Type B pancreatic cell (in vitro differentiated cells): Measurements from ENCODE around the gene CFAP74. TPM values are rescaled to one million over a fixed set of nuclear protein-coding genes. Genes with fewer than 3 reads are reported as not detected.
A peak's percentile ranks its signal among the peaks of the same experiment; 100 is the strongest.

ENCODE experiments used
- DNase-seq: peaks from one replicate; pipeline ENCODE4 v3.0.0; 2021; ENCODE audit warnings: mixed read lengths; ENCODE audit not compliant: unreplicated experiment; ENCODE audit errors: extremely low spot score
- H3K27ac Mint-ChIP-seq: 2 replicates; pipeline ENCODE4 v1.8.0; 2021; ENCODE audit warnings: mild to moderate bottlenecking, mixed read lengths
- H3K27me3 Mint-ChIP-seq: 2 replicates; pipeline ENCODE4 v1.8.0; 2021; ENCODE audit warnings: mixed read lengths
- H3K36me3 Mint-ChIP-seq: 2 replicates; pipeline ENCODE4 v1.8.0; 2021; ENCODE audit warnings: mixed read lengths
- H3K4me1 Mint-ChIP-seq: one replicate; pipeline ENCODE4 v1.8.0; 2021; ENCODE audit warnings: mixed read lengths; ENCODE audit not compliant: unreplicated experiment
- H3K4me3 Mint-ChIP-seq: 2 replicates; pipeline ENCODE4 v1.8.0; 2021; ENCODE audit warnings: mild to moderate bottlenecking, mixed read lengths
- H3K9me3 Mint-ChIP-seq: 2 replicates; pipeline ENCODE4 v1.8.0; 2021; ENCODE audit warnings: mixed read lengths
- CTCF ChIP-seq: fragments of 200-600 bp; sonication (generic); conservative IDR thresholded peaks from 2 replicates; pipeline ENCODE4 v1.5.0; 2021; ENCODE audit warnings: antibody characterized with exemption, mild to moderate bottlenecking
- total RNA-seq: library from RNA; stranded (reverse); gene quantifications from 2 replicates; pipeline ENCODE4 v1.2.1, GENCODE V29; 2021; ENCODE audit warnings: low replicate concordance

Gene CFAP74
- total RNA-seq, 1 donor from 2014 or later = 1.5 TPM

DNA sequence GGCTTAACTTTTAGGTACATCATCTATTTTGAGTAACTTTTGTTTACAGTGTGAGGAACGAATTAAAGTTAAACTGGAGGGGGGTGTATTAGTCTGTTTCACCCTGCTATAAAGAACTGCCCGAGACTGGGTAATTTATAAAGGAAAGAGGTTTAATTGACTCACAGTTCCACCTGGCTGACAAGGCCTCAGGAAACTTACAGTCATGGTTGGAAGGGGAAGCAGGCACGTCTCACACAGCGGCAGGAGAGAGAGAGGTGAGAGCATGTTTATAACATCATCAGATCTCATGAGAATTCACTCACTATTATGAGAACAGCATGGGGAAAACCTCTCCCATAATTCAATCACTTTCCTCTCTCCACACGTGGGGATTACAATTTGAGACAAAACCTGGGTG, 52.6 kb downstream of the CFAP74 start:
- no peaks in the 10 kb centered on the region for H3K36me3 Mint-ChIP-seq

GRCh38 chr1:1948783-1949182, 54.8 kb downstream of the CFAP74 start:
- no peaks in the 10 kb centered on the region for H3K36me3 Mint-ChIP-seq
- TF ChIP-seq CTCF = no peak
- H3K9me3 Mint-ChIP-seq = no peaks in the 10 kb centered on the region
- H3K27me3 Mint-ChIP-seq = peaks cover 17% of the 10 kb centered on the region
- no peak overlapping the region for H3K4me3 Mint-ChIP-seq
- H3K4me1 Mint-ChIP-seq = peaks cover 3% of the 10 kb centered on the region
- no peak for DNase-seq
- no peak overlapping the region for H3K27ac Mint-ChIP-seq

More for the DNA sequence above, 52.6 kb downstream of the CFAP74 start:
- no peak for TF ChIP-seq CTCF
- H3K9me3 Mint-ChIP-seq = no peaks in the 10 kb centered on the region
- H3K27ac Mint-ChIP-seq = no peak overlapping the region
- H3K27me3 Mint-ChIP-seq = peaks cover 14% of the 10 kb centered on the region
- no peaks in the 10 kb centered on the region for H3K4me1 Mint-ChIP-seq
- DNase-seq = no peak
- no peak overlapping the region for H3K4me3 Mint-ChIP-seq

GRCh38 chr1:1947493-1947892, 56.1 kb downstream of the CFAP74 start:
- H3K9me3 Mint-ChIP-seq = no peaks in the 10 kb centered on the region

GRCh38 chr1:1946540-1946939, 57.0 kb downstream of the CFAP74 start:
- H3K27me3 Mint-ChIP-seq = peaks cover 15% of the 10 kb centered on the region
- H3K9me3 Mint-ChIP-seq = no peaks in the 10 kb centered on the region
- H3K4me3 Mint-ChIP-seq = no peak overlapping the region
- no peak for DNase-seq
- no peaks in the 10 kb centered on the region for H3K36me3 Mint-ChIP-seq
- no peak overlapping the region for H3K27ac Mint-ChIP-seq
- peaks cover 4% of the 10 kb centered on the region for H3K4me1 Mint-ChIP-seq
- TF ChIP-seq CTCF = no peak

More at GRCh38 chr1:1947493-1947892, 56.1 kb downstream of the CFAP74 start:
- no peak for TF ChIP-seq CTCF
- peak; percentile 67 for DNase-seq
- Mint-ChIP-seq H3K27ac (no peak overlapping the region), H3K4me3 (no peak overlapping the region), H3K36me3 (no peaks in the 10 kb centered on the region), H3K4me1 (peaks cover 4% of the 10 kb centered on the region), H3K27me3 (peaks cover 17% of the 10 kb centered on the region)

DNA sequence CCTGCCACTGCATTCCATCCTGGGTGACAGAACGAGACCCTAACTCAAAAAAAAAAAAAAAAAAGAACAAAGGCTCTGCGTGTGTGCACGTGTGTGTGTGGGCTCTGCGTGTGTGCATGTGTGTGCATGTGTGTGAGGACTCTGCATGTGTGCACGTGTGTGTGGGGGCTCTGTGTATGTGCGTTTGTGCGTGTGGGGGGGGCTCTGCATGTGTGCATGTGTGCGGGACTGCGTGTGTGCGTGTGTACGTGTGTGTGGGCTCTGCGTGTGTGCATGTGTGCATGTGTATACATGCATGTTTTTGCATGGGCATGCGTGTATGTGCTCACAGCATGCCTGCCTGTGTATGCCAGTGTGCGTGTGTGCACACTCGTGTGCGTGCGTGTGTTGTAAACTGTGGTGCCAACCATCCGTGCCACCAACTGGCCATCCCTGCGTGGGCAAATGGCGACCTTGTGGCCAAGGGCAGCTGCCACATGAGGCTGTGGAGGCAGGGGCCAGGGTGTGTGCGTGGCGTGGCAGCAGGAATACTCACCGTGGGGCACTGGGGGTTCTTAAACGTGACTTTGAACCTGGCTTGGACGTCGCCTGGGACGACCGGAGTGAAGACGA, 57.7 kb downstream of the CFAP74 start:
- Mint-ChIP-seq H3K4me1 (peaks cover 4% of the 10 kb centered on the region), H3K4me3 (no peak overlapping the region), H3K36me3 (no peaks in the 10 kb centered on the region), H3K9me3 (no peaks in the 10 kb centered on the region), H3K27me3 (peaks cover 12% of the 10 kb centered on the region), H3K27ac (no peak overlapping the region)
- DNase-seq = no peak
- no peak for TF ChIP-seq CTCF
